Hepatocyte (in vitro differentiated cells): ENCODE data around the gene PGPEP1.

ENCODE experiments used
- EZH2 ChIP-seq: fragments of 200-600 bp; sonication (generic); IDR thresholded peaks from 2 replicates; pipeline ENCODE4 v1.6.1; 2016; ENCODE audit warnings: antibody characterized with exemption, mild to moderate bottlenecking, borderline replicate concordance
- EZH2phosphoT487 ChIP-seq: fragments of 200-600 bp; sonication (generic); IDR thresholded peaks from one replicate; pipeline ENCODE4 v1.6.1; 2018; ENCODE audit warnings: antibody characterized with exemption, mild to moderate bottlenecking, low read depth, moderate library complexity; ENCODE audit not compliant: unreplicated experiment, severe bottlenecking
- TF ChIP-seq, protein P1 (sequence below): fragments of 200-600 bp; sonication (generic); IDR thresholded peaks from 2 replicates; pipeline ENCODE4 v1.5.1; 2016; ENCODE audit warnings: antibody characterized with exemption, mild to moderate bottlenecking; ENCODE audit not compliant: poor library complexity

DNA sequence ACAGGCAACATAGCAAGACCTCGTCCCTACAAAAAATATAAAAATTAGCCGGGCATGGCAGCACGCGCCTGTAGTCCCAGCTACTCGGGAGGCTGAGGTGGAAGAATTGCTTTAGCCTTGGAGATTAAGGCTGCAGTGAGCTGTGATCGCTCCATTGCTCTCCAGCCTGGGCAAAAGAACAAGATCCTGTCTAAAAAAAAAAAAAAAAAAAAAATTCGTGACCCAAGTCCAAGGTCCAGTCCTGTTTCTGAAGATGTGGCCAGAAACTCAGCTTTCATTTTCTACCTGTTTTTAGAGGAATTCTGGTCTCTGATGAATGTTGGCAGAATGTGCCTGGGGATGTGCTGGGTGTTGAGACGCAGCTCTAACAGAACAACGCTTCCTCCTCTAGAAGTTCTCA, 1.9 kb upstream of the PGPEP1 start:
- TF ChIP-seq, protein P1, sequence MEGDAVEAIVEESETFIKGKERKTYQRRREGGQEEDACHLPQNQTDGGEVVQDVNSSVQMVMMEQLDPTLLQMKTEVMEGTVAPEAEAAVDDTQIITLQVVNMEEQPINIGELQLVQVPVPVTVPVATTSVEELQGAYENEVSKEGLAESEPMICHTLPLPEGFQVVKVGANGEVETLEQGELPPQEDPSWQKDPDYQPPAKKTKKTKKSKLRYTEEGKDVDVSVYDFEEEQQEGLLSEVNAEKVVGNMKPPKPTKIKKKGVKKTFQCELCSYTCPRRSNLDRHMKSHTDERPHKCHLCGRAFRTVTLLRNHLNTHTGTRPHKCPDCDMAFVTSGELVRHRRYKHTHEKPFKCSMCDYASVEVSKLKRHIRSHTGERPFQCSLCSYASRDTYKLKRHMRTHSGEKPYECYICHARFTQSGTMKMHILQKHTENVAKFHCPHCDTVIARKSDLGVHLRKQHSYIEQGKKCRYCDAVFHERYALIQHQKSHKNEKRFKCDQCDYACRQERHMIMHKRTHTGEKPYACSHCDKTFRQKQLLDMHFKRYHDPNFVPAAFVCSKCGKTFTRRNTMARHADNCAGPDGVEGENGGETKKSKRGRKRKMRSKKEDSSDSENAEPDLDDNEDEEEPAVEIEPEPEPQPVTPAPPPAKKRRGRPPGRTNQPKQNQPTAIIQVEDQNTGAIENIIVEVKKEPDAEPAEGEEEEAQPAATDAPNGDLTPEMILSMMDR: no peak
- TF ChIP-seq EZH2 (no peak), EZH2phosphoT487 (no peak)
